ENCODE measurements around the gene P2RY6.

The P2RY6 gene

GRCh38 chr11:73334384-73335203 lies 62.5 kb downstream of the P2RY6 start:
- Histone ChIP-seq H2BK120ac (ENCODE audit: low read depth, low read length) (peak overlapping the region; percentile 91), H2AFZ (ENCODE audit: low read length) (peak overlapping the region; percentile 39), H3K27me3 (ENCODE audit: control insufficient read depth in 3 of 3, insufficient read depth in 3 of 3, low read depth in 1 of 3, low read length in 3 of 3) (no peaks in the 10 kb centered on the region), H3K36me3 (replicated peaks in 1 of 2; ENCODE audit: control insufficient read depth in 2 of 2, insufficient read depth in 2 of 2, low read length in 2 of 2) (peaks cover 7 to 10% of the 10 kb centered on the region in 2 donors), H2BK5ac (ENCODE audit: low read length) (peak overlapping the region; percentile 62), H3K79me1 (ENCODE audit: low read depth, low read length) (peaks cover 10% of the 10 kb centered on the region), H2BK12ac (ENCODE audit: low read length) (peak overlapping the region; percentile 12), H3K14ac (ENCODE audit: low read length) (no peak overlapping the region), H3K4ac (ENCODE audit: low read length) (no peak overlapping the region), H3K9ac (ENCODE audit: low read depth, low read length, poor library complexity) (no peak overlapping the region), H3K27ac (replicated peaks; ENCODE audit: low read length) (peak overlapping the region; percentile 88), H3K9me3 (replicated peaks in 1 of 2; ENCODE audit: control insufficient read depth in 2 of 2, insufficient read depth in 1 of 2, low read depth in 1 of 2, low read length in 2 of 2) (no peaks in the 10 kb centered on the region), H3K4me3 (ENCODE audit: low read length in 2 of 2) (no peak overlapping the region), H4K91ac (ENCODE audit: low read depth, low read length, poor library complexity) (no peak overlapping the region), H4K8ac (ENCODE audit: low read depth, low read length) (no peak overlapping the region), H2AK5ac (ENCODE audit: low read depth, low read length) (peak overlapping the region; percentile 97), H2BK15ac (ENCODE audit: low read length) (peak overlapping the region; percentile 22), H3K4me1 (ENCODE audit: control insufficient read depth in 2 of 2, insufficient read depth in 1 of 2, low read depth in 1 of 2, low read length in 2 of 2) (peaks cover 57 to 62% of the 10 kb centered on the region in 2 donors), H3K23ac (ENCODE audit: low read depth, low read length, poor library complexity) (peak overlapping the region; percentile 22), H3K18ac (ENCODE audit: low read length) (peak overlapping the region; percentile 93), H3K4me2 (ENCODE audit: insufficient read depth, low read length, poor library complexity, severe bottlenecking) (peak overlapping the region; percentile 37)
- no CpG with 5 or more reads among the region's 6 CpGs for WGBS, 2 donors (ENCODE audit: extremely low coverage in 2 of 2, insufficient read length in 2 of 2, insufficient replicate concordance in 1 of 2)
- no peak for DNase-seq (ENCODE audit: low spot score)

DNA sequence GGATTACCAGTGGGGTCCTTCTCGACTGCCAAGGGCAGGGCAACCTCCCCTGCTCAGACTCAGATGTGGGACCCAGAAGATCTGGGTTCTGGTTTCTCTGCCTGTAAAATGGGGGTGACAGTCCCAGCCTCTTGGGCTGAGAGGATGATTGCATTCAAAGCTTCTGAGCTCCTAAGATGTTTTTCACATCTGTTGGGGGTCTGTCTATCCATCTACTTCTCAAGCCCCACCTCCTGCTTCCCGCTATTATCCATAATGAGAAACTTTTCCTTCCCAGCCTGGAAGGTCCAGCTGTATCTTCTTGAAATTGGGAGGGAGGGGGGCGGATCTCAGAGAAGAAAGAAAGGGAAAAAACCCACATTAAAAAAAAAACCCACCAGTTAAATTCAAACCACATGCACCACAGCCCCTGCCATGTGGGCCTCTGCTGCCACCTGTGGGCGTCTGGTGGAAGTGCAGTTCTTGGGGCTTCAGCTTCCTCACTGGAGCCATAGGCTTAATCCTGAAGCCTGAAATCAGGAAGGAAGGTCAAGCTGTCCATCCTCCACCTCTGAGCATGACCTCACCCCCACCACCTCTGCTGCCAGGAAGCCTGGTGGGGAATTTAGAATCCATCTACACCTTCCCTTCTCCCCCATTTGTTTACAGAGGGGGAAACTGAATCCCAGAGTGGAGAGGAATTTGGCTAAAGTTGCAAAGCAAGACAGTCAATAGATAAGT lies 63.2 kb downstream of the P2RY6 start:
- Histone ChIP-seq H3K9ac (ENCODE audit: low read depth, low read length, poor library complexity) (no peak overlapping the region), H3K14ac (ENCODE audit: low read length) (no peak overlapping the region), H3K36me3 (replicated peaks in 1 of 2; ENCODE audit: control insufficient read depth in 2 of 2, insufficient read depth in 2 of 2, low read length in 2 of 2) (peaks cover 7 to 10% of the 10 kb centered on the region in 2 donors), H2AK5ac (ENCODE audit: low read depth, low read length) (peak overlapping the region; percentile 97), H2AFZ (ENCODE audit: low read length) (peak overlapping the region; percentile 39), H3K4me1 (ENCODE audit: control insufficient read depth in 2 of 2, insufficient read depth in 1 of 2, low read depth in 1 of 2, low read length in 2 of 2) (peaks cover 50 to 64% of the 10 kb centered on the region in 2 donors), H3K18ac (ENCODE audit: low read length) (peak overlapping the region; percentile 93), H2BK120ac (ENCODE audit: low read depth, low read length) (peak overlapping the region; percentile 91), H2BK5ac (ENCODE audit: low read length) (peak overlapping the region; percentile 62), H3K4ac (ENCODE audit: low read length) (no peak overlapping the region), H2BK15ac (ENCODE audit: low read length) (peak overlapping the region; percentile 22), H3K27me3 (ENCODE audit: control insufficient read depth in 3 of 3, insufficient read depth in 3 of 3, low read depth in 1 of 3, low read length in 3 of 3) (no peaks in the 10 kb centered on the region), H3K4me2 (ENCODE audit: insufficient read depth, low read length, poor library complexity, severe bottlenecking) (no peak overlapping the region), H3K9me3 (replicated peaks in 1 of 2; ENCODE audit: control insufficient read depth in 2 of 2, insufficient read depth in 1 of 2, low read depth in 1 of 2, low read length in 2 of 2) (no peaks in the 10 kb centered on the region), H2BK12ac (ENCODE audit: low read length) (no peak overlapping the region), H4K91ac (ENCODE audit: low read depth, low read length, poor library complexity) (no peak overlapping the region), H3K4me3 (ENCODE audit: low read length in 2 of 2) (no peak overlapping the region), H3K27ac (replicated peaks; ENCODE audit: low read length) (peak overlapping the region; percentile 88), H3K79me1 (ENCODE audit: low read depth, low read length) (peaks cover 10% of the 10 kb centered on the region), H4K8ac (ENCODE audit: low read depth, low read length) (no peak overlapping the region), H3K23ac (ENCODE audit: low read depth, low read length, poor library complexity) (no peak overlapping the region)
- DNase-seq (ENCODE audit: low spot score), result peak; percentile 89
- WGBS, 2 donors (ENCODE audit: extremely low coverage in 2 of 2, insufficient read length in 2 of 2, insufficient replicate concordance in 1 of 2), result no CpG with 5 or more reads among the region's 4 CpGs

DNA sequence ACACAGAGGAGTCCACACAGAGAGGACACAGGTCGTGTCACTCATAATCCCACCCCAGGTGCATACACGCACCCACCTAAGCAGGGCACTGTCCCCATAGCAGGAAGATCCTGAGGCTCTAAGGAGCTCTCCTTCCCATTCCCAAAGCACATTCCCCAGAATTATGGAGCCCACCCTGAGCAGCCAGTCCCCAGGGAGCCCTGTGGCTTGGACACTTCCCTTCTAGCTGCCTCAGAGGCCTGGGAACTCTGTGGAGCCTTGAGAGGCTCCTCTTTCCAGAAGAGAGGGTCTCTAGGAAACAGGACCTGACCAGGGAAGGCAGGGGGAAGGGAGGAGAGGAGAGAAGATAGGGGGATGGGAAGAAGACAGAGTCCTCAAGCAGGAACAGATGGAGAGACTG lies 65.7 kb downstream of the P2RY6 start:
- Histone ChIP-seq H3K36me3 (replicated peaks in 1 of 2; ENCODE audit: control insufficient read depth in 2 of 2, insufficient read depth in 2 of 2, low read length in 2 of 2) (peaks cover 9 to 25% of the 10 kb centered on the region in 2 donors), H3K4me3 (ENCODE audit: low read length in 2 of 2) (no peak overlapping the region), H3K4ac (ENCODE audit: low read length) (no peak overlapping the region), H3K9ac (ENCODE audit: low read depth, low read length, poor library complexity) (no peak overlapping the region), H3K27me3 (ENCODE audit: control insufficient read depth in 3 of 3, insufficient read depth in 3 of 3, low read depth in 1 of 3, low read length in 3 of 3) (peaks cover 0 to 6% (median 0%) of the 10 kb centered on the region in 3 experiments), H2BK15ac (ENCODE audit: low read length) (no peak overlapping the region), H4K8ac (ENCODE audit: low read depth, low read length) (no peak overlapping the region), H2BK5ac (ENCODE audit: low read length) (no peak overlapping the region), H2AFZ (ENCODE audit: low read length) (no peak overlapping the region), H3K4me2 (ENCODE audit: insufficient read depth, low read length, poor library complexity, severe bottlenecking) (no peak overlapping the region), H3K9me3 (replicated peaks in 1 of 2; ENCODE audit: control insufficient read depth in 2 of 2, insufficient read depth in 1 of 2, low read depth in 1 of 2, low read length in 2 of 2) (no peaks in the 10 kb centered on the region), H2BK12ac (ENCODE audit: low read length) (no peak overlapping the region), H3K27ac (replicated peaks; ENCODE audit: low read length) (no peak overlapping the region), H2BK120ac (ENCODE audit: low read depth, low read length) (no peak overlapping the region), H3K14ac (ENCODE audit: low read length) (no peak overlapping the region), H3K4me1 (ENCODE audit: control insufficient read depth in 2 of 2, insufficient read depth in 1 of 2, low read depth in 1 of 2, low read length in 2 of 2) (peaks cover 27 to 46% of the 10 kb centered on the region in 2 donors), H3K23ac (ENCODE audit: low read depth, low read length, poor library complexity) (no peak overlapping the region), H3K18ac (ENCODE audit: low read length) (no peak overlapping the region), H2AK5ac (ENCODE audit: low read depth, low read length) (peak overlapping the region; percentile 13), H4K91ac (ENCODE audit: low read depth, low read length, poor library complexity) (no peak overlapping the region), H3K79me1 (ENCODE audit: low read depth, low read length) (peaks cover 14% of the 10 kb centered on the region)
- WGBS, 2 donors (ENCODE audit: extremely low coverage in 2 of 2, insufficient read length in 2 of 2, insufficient replicate concordance in 1 of 2), result no CpG with 5 or more reads among the region's 2 CpGs
- no peak for DNase-seq (ENCODE audit: low spot score)

DNA sequence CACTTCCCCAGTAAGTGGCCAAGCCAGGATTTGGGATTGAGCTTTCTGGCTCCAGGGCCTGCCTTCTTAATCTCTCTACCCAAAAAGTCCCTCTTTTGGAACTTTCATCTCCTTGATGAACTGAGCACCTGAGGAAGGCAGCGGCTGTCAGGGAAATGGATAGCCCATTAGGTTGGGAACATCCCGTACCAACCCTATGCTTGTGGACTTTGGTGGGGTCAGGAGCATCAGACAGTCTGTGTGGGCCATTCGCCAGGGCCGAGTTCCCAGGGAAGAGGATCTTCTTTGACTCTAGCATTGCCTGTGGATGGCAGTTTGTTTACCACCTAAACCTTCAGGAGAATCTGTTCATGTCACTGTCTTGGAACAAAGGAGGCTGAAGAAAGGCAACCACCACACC lies 66.1 kb downstream of the P2RY6 start:
- Histone ChIP-seq H3K18ac (ENCODE audit: low read length) (no peak overlapping the region), H3K4me3 (ENCODE audit: low read length in 2 of 2) (no peak overlapping the region)
- DNase-seq (ENCODE audit: low spot score), result no peak

More for the DNA sequence above, 66.1 kb downstream of the P2RY6 start:
- Histone ChIP-seq H3K27ac (replicated peaks; ENCODE audit: low read length) (no peak overlapping the region), H2BK15ac (ENCODE audit: low read length) (no peak overlapping the region), H2BK5ac (ENCODE audit: low read length) (no peak overlapping the region), H4K91ac (ENCODE audit: low read depth, low read length, poor library complexity) (no peak overlapping the region), H2BK120ac (ENCODE audit: low read depth, low read length) (no peak overlapping the region), H2AFZ (ENCODE audit: low read length) (no peak overlapping the region), H3K27me3 (ENCODE audit: control insufficient read depth in 3 of 3, insufficient read depth in 3 of 3, low read depth in 1 of 3, low read length in 3 of 3) (peaks cover 0 to 6% (median 0%) of the 10 kb centered on the region in 3 experiments), H3K4ac (ENCODE audit: low read length) (no peak overlapping the region), H2AK5ac (ENCODE audit: low read depth, low read length) (no peak overlapping the region), H3K36me3 (replicated peaks in 1 of 2; ENCODE audit: control insufficient read depth in 2 of 2, insufficient read depth in 2 of 2, low read length in 2 of 2) (peaks cover 9 to 25% of the 10 kb centered on the region in 2 donors), H4K8ac (ENCODE audit: low read depth, low read length) (no peak overlapping the region), H3K23ac (ENCODE audit: low read depth, low read length, poor library complexity) (no peak overlapping the region), H3K14ac (ENCODE audit: low read length) (no peak overlapping the region), H2BK12ac (ENCODE audit: low read length) (no peak overlapping the region), H3K4me1 (ENCODE audit: control insufficient read depth in 2 of 2, insufficient read depth in 1 of 2, low read depth in 1 of 2, low read length in 2 of 2) (peaks cover 23 to 45% of the 10 kb centered on the region in 2 donors), H3K9me3 (replicated peaks in 1 of 2; ENCODE audit: control insufficient read depth in 2 of 2, insufficient read depth in 1 of 2, low read depth in 1 of 2, low read length in 2 of 2) (no peaks in the 10 kb centered on the region), H3K9ac (ENCODE audit: low read depth, low read length, poor library complexity) (no peak overlapping the region), H3K79me1 (ENCODE audit: low read depth, low read length) (peaks cover 14% of the 10 kb centered on the region), H3K4me2 (ENCODE audit: insufficient read depth, low read length, poor library complexity, severe bottlenecking) (no peak overlapping the region)
- no CpG with 5 or more reads among the region's 4 CpGs for WGBS, 2 donors (ENCODE audit: extremely low coverage in 2 of 2, insufficient read length in 2 of 2, insufficient replicate concordance in 1 of 2)

Measured in neuronal stem cell (in vitro differentiated cells).